Activated CD4-positive, alpha-beta memory T cell treated with anti-CD3 and anti-CD28 coated beads, Interleukin-2, amount 10 ng/mL, durations not matched to agents 7 days and 5 days (primary cell): Measurements from ENCODE around the gene UGT3A1. TPM values are rescaled to one million over a fixed set of nuclear protein-coding genes. Genes with fewer than 3 reads are reported as not detected.
"Not testable (repeated sequence)": the region's sequence is repeated elsewhere in the genome, so short reads cannot be mapped to it uniquely, and the experiment has no call there.

Source experiments
- CTCF ChIA-PET: fragments of 350-600 bp; sonication (Branson Sonifier 250); formaldehyde crosslinking; loops from one replicate; lab custom pipeline; 2021; ENCODE audit warnings: antibody characterized with exemption, inconsistent platforms; lab: Charles Lee
- POLR2A ChIA-PET: fragments of 350-600 bp; sonication (Branson Sonifier 250); formaldehyde crosslinking; loops from one replicate; lab custom pipeline; 2021; ENCODE audit warnings: antibody characterized with exemption; lab: Charles Lee
- DNase-seq: peaks from one replicate; pipeline ENCODE4 v3.0.0-alpha.2; 2020
- H3K27ac Mint-ChIP-seq: one replicate; pipeline ENCODE4 v1.8.0; 2021; ENCODE audit warnings: mild to moderate bottlenecking, mixed read lengths
- H3K27me3 Mint-ChIP-seq: one replicate; pipeline ENCODE4 v1.8.0; 2021; ENCODE audit warnings: mixed read lengths
- H3K36me3 Mint-ChIP-seq: one replicate; pipeline ENCODE4 v1.8.0; 2021; ENCODE audit warnings: low read depth, mixed read lengths
- H3K4me1 Mint-ChIP-seq: one replicate; pipeline ENCODE4 v1.8.0; 2021; ENCODE audit warnings: mixed read lengths
- H3K4me3 Mint-ChIP-seq: one replicate; pipeline ENCODE4 v1.8.0; 2021; ENCODE audit warnings: mild to moderate bottlenecking, mixed read lengths
- H3K9me3 Mint-ChIP-seq: one replicate; pipeline ENCODE4 v1.8.0; 2021; ENCODE audit warnings: mixed read lengths
- total RNA-seq, 2 experiments: library from RNA; stranded (reverse); gene quantifications; one replicate each; pipeline ENCODE4 v1.2.3, GENCODE V29; 2021

UGT3A1 gene
- total RNA-seq, 2 experiments from 2014 or later: not detected

- Mint-ChIP-seq H3K4me1 (no peaks in the 10 kb centered on the region), H3K27ac (no peak overlapping the region), H3K27me3 (peaks cover 3% of the 10 kb centered on the region), H3K9me3 (peaks cover 15% of the 10 kb centered on the region), H3K4me3 (no peak overlapping the region), H3K36me3 (no peaks in the 10 kb centered on the region)
- CTCF ChIA-PET: no interaction called here
- POLR2A ChIA-PET: no interaction called here
- DNase-seq: no peak
Measured at GRCh38 chr5:36017004-36017403, 25.8 kb upstream of the UGT3A1 start.

DNA sequence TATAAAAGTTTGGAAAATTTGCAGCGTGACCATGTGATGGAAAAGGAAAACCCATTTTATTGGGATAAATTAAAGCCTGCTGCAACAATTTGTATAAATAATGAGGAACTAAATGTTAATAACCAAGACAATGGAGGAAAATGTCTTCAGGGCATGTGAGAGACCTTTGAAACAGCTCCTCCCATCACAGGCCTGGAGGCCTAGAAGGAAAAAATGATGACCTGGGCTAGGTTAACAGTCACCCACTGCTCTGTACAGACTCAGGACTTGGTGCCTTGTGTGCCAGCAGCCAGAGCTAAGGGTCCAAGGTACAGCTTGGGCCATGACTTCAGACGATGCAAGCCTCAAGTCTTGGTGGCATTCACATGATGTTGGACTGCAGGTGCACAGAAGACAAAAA, 22.0 kb upstream of the UGT3A1 start:
- no peaks in the 10 kb centered on the region for H3K36me3 Mint-ChIP-seq
- ChIA-PET POLR2A (no interaction called here), CTCF (no interaction called here)
- DNase-seq: no peak
- H3K27ac Mint-ChIP-seq: no peak overlapping the region
- no peak overlapping the region for H3K4me3 Mint-ChIP-seq
- H3K9me3 Mint-ChIP-seq: peaks cover 22% of the 10 kb centered on the region
- H3K27me3 Mint-ChIP-seq: no peaks in the 10 kb centered on the region
- no peaks in the 10 kb centered on the region for H3K4me1 Mint-ChIP-seq

- Mint-ChIP-seq H3K9me3 (peaks cover 15% of the 10 kb centered on the region), H3K4me3 (no peak overlapping the region), H3K36me3 (no peaks in the 10 kb centered on the region), H3K27ac (no peak overlapping the region), H3K27me3 (no peaks in the 10 kb centered on the region), H3K4me1 (no peaks in the 10 kb centered on the region)
- ChIA-PET CTCF (no interaction called here), POLR2A (no interaction called here)
- no peak for DNase-seq
Measured at GRCh38 chr5:36009698-36010097, 18.5 kb upstream of the UGT3A1 start.

DNA sequence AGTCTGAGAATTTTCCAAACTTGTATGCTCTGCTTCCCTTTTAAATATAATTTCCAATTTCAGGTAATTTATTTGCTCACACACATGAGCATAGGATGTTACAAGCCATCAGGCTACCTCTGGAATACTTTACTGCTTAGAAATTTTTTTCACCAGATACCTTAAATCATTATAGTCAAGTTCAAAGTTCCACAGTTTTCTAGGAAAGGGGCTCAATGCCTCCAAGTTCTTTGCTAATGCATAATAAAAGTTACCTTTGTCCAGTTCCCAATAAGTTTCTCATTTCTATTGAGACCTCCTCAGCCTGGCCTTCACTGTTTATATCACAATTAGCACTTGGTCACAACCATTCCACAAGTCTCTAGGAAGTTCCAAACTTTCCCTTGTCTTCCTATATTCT, 16.2 kb upstream of the UGT3A1 start:
- Mint-ChIP-seq H3K4me1 (no peaks in the 10 kb centered on the region), H3K27ac (no peak overlapping the region), H3K27me3 (peaks cover 3% of the 10 kb centered on the region), H3K9me3 (peaks cover 8% of the 10 kb centered on the region), H3K36me3 (no peaks in the 10 kb centered on the region), H3K4me3 (no peak overlapping the region)
- ChIA-PET CTCF (no interaction called here), POLR2A (no interaction called here)
- DNase-seq: no peak

DNA sequence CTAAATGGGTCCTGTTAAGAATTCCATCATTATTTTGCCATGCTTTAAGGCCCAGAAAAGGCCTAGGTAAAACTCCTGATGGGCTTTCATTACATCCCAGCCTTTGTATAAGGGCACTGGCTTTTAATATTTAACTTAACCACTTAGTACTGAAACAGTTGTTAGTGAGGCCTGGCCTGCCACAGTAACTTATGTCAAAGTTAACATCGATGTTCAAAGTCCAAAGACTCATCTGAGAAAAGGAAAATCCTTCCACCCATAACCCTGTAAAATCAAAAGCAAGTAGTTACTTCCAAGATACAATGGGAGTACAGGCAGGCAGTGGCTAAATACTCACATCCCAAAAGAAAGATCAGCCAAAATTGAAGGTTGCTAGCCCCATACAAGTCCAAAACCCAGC, 15.0 kb upstream of the UGT3A1 start:
- H3K9me3 Mint-ChIP-seq: peaks cover 8% of the 10 kb centered on the region
- no peak overlapping the region for H3K27ac Mint-ChIP-seq
- no peaks in the 10 kb centered on the region for H3K36me3 Mint-ChIP-seq
- ChIA-PET POLR2A (no interaction called here), CTCF (no interaction called here)
- no peak for DNase-seq
- H3K4me1 Mint-ChIP-seq: no peaks in the 10 kb centered on the region
- H3K4me3 Mint-ChIP-seq: no peak overlapping the region
- H3K27me3 Mint-ChIP-seq: peaks cover 3% of the 10 kb centered on the region

- ChIA-PET CTCF (no interaction called here), POLR2A (no interaction called here)
- Mint-ChIP-seq H3K9me3 (no peaks in the 10 kb centered on the region), H3K36me3 (no peaks in the 10 kb centered on the region), H3K4me1 (no peaks in the 10 kb centered on the region), H3K27me3 (peaks cover 3% of the 10 kb centered on the region), H3K4me3 (no peak overlapping the region), H3K27ac (no peak overlapping the region)
- no peak for DNase-seq
Measured at GRCh38 chr5:36001032-36001431, 9.8 kb upstream of the UGT3A1 start.

- Mint-ChIP-seq H3K4me3 (no peak overlapping the region), H3K27ac (no peak overlapping the region), H3K36me3 (no peaks in the 10 kb centered on the region), H3K4me1 (no peaks in the 10 kb centered on the region), H3K27me3 (peaks cover 4% of the 10 kb centered on the region), H3K9me3 (no peaks in the 10 kb centered on the region)
- CTCF ChIA-PET: no interaction called here
- no peak for DNase-seq
- POLR2A ChIA-PET: no interaction called here
Measured at GRCh38 chr5:35999547-35999946, 8.4 kb upstream of the UGT3A1 start.

DNA sequence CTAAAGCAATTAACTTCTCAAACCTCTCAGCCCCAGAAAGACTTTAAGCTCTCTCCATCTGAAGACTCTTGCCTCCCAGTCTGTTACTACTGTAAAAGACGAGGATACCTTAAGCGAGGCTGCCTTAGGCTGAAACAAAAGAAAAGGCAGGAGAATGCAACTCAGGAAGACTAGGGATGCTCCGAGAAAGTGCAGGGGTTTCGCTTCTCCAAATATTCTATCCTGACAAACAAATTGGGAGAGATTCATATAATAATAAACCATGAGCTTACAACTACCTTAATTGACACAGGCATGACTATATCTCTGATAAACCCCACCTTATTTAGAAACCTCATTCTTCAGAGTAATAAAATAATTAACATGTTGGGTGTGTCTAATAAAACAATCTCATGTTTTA, 4.9 kb upstream of the UGT3A1 start:
- H3K9me3 Mint-ChIP-seq: no peaks in the 10 kb centered on the region
- CTCF ChIA-PET: no interaction called here
- H3K27me3 Mint-ChIP-seq: peaks cover 7% of the 10 kb centered on the region
- no peak overlapping the region for H3K4me3 Mint-ChIP-seq
- no peak for DNase-seq
- H3K36me3 Mint-ChIP-seq: no peaks in the 10 kb centered on the region
- POLR2A ChIA-PET: no interaction called here
- no peaks in the 10 kb centered on the region for H3K4me1 Mint-ChIP-seq
- no peak overlapping the region for H3K27ac Mint-ChIP-seq

- Mint-ChIP-seq H3K36me3 (no peaks in the 10 kb centered on the region), H3K9me3 (no peaks in the 10 kb centered on the region), H3K4me3 (no peak overlapping the region), H3K27ac (no peak overlapping the region), H3K27me3 (peaks cover 14% of the 10 kb centered on the region), H3K4me1 (no peaks in the 10 kb centered on the region)
- ChIA-PET CTCF (no interaction called here), POLR2A (no interaction called here)
- DNase-seq: no peak
Measured at GRCh38 chr5:35990520-35990919, 670 bp downstream of the UGT3A1 start.

DNA sequence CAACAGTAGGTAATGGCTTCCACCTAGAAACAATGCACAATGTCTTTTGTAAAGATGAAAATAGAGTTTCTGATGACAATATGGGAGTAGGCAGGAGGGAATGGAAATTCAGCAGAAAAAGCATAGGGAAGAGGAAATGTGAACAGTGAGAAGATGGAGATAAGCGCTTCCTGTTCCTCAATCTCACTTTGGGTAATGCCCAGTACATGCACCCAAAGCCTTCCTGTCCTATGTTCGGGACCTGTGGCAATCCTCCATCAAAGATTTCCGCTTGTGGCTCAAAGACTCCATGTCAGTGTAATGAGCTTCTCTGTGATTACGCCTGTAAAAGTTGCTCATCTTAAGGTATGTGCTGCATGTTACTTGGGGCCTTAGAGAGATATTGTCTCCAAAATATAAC, 2.7 kb downstream of the UGT3A1 start:
- Mint-ChIP-seq H3K4me3 (no peak overlapping the region), H3K9me3 (no peaks in the 10 kb centered on the region), H3K4me1 (no peaks in the 10 kb centered on the region), H3K27ac (no peak overlapping the region), H3K36me3 (no peaks in the 10 kb centered on the region), H3K27me3 (peaks cover 15% of the 10 kb centered on the region)
- no peak for DNase-seq
- ChIA-PET POLR2A (no interaction called here), CTCF (no interaction called here)

- ChIA-PET CTCF (no interaction called here), POLR2A (no interaction called here)
- no peak for DNase-seq
- H3K36me3 Mint-ChIP-seq: no peaks in the 10 kb centered on the region
- H3K4me3 Mint-ChIP-seq: no peak overlapping the region
- peaks cover 1% of the 10 kb centered on the region for H3K9me3 Mint-ChIP-seq
- no peak overlapping the region for H3K27ac Mint-ChIP-seq
- H3K4me1 Mint-ChIP-seq: no peaks in the 10 kb centered on the region
- H3K27me3 Mint-ChIP-seq: peaks cover 18% of the 10 kb centered on the region
Measured at GRCh38 chr5:35987776-35988175, 3.4 kb downstream of the UGT3A1 start.

GRCh38 chr5:35979715-35980114, 11.5 kb downstream of the UGT3A1 start:
- POLR2A ChIA-PET: no interaction called here
- no peak for DNase-seq
- Mint-ChIP-seq H3K9me3 (peaks cover 22% of the 10 kb centered on the region), H3K4me3 (no peak overlapping the region), H3K4me1 (no peaks in the 10 kb centered on the region), H3K36me3 (no peaks in the 10 kb centered on the region), H3K27ac (no peak overlapping the region), H3K27me3 (peaks cover 4% of the 10 kb centered on the region)
- CTCF ChIA-PET: no interaction called here

DNA sequence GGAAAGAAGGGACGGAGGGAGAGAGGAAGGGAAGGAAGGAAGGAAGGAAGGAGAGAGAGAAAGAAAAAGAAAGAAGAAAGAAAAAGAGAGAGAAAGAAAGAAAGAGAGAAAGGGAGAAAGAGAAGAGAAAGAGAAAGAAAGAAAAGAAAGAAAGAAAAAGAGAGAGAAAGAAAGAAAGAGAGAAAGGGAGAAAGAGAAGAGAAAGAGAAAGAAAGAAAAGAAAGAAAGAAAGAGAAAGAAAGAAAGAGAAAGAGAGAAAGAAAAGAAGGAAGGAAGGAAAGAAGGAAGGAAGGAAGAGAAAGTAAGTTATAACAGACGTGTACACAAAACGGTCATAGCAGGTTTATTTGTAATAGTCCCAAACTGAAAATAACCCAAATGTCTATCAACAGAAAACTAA, 14.3 kb downstream of the UGT3A1 start:
- CTCF ChIA-PET, H3K27me3 Mint-ChIP-seq, H3K4me1 Mint-ChIP-seq, H3K4me3 Mint-ChIP-seq, DNase-seq, H3K27ac Mint-ChIP-seq, POLR2A ChIA-PET, H3K36me3 Mint-ChIP-seq: not testable (repeated sequence)
- peaks cover 16% of the 10 kb centered on the region for H3K9me3 Mint-ChIP-seq

- CTCF ChIA-PET: no interaction called here
- H3K4me3 Mint-ChIP-seq: no peak overlapping the region
- peaks cover 6% of the 10 kb centered on the region for H3K9me3 Mint-ChIP-seq
Measured at GRCh38 chr5:35974570-35974969, 16.6 kb downstream of the UGT3A1 start.

DNA sequence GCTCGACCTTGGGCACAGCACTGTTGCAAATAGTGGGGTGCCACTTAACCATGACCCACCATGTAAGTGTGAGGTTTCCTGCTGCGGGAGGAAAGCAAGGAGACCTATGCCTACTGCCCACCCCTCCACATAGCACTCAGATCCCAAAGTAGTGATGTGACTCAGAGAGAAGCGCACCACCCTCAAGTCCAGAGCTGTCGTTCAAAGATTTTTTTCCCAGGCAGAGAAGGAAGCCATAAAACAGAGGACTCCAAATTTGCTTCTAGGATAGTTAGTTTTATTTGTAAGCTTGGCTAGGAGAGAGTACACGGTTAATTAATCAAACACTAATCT, 19.3 kb downstream of the UGT3A1 start:
- H3K27me3 Mint-ChIP-seq: peaks cover 24% of the 10 kb centered on the region
- no peak for DNase-seq
- H3K9me3 Mint-ChIP-seq: no peaks in the 10 kb centered on the region
- no peak overlapping the region for H3K4me3 Mint-ChIP-seq
- no peaks in the 10 kb centered on the region for H3K4me1 Mint-ChIP-seq
- H3K36me3 Mint-ChIP-seq: no peaks in the 10 kb centered on the region
- ChIA-PET CTCF (no interaction called here), POLR2A (no interaction called here)
- H3K27ac Mint-ChIP-seq: no peak overlapping the region

More at GRCh38 chr5:35974570-35974969, 16.6 kb downstream of the UGT3A1 start:
- Mint-ChIP-seq H3K27ac (no peak overlapping the region), H3K36me3 (no peaks in the 10 kb centered on the region), H3K4me1 (no peaks in the 10 kb centered on the region), H3K27me3 (peaks cover 9% of the 10 kb centered on the region)
- no peak for DNase-seq
- POLR2A ChIA-PET: no interaction called here
